GM21381 (cell line): ENCODE data around the gene TRIM8.
"Not testable (repeated sequence)": the region's sequence is repeated elsewhere in the genome, so short reads cannot be mapped to it uniquely, and the experiment has no call there.

ENCODE experiments used
- ATAC-seq: cut with Tn5 transposase; IDR thresholded peaks from one replicate; pipeline ENCODE4 v1.9.1; 2021; ENCODE audit warnings: mild to moderate bottlenecking, moderate library complexity; ENCODE audit not compliant: unreplicated experiment

Gene TRIM8

GRCh38 chr10:102683736-102684135, 39.5 kb downstream of the TRIM8 start:
- no peak for ATAC-seq

- ATAC-seq, result no peak
Observed at GRCh38 chr10:102691285-102692066, 47.2 kb downstream of the TRIM8 start.

GRCh38 chr10:102695401-102695800, 51.1 kb downstream of the TRIM8 start:
- not testable (repeated sequence) for ATAC-seq

- no peak for ATAC-seq
Observed at GRCh38 chr10:102696736-102697135, 52.5 kb downstream of the TRIM8 start.

GRCh38 chr10:102698894-102699293, 54.6 kb downstream of the TRIM8 start:
- ATAC-seq, result no peak

GRCh38 chr10:102701272-102701671, 57.0 kb downstream of the TRIM8 start:
- no peak for ATAC-seq

GRCh38 chr10:102701796-102702195, 57.5 kb downstream of the TRIM8 start:
- no peak for ATAC-seq

- no peak for ATAC-seq
Observed at GRCh38 chr10:102702742-102703141, 58.5 kb downstream of the TRIM8 start.

- ATAC-seq, result no peak
Observed at GRCh38 chr10:102704915-102705314, 60.6 kb downstream of the TRIM8 start.

- no peak for ATAC-seq
Observed at GRCh38 chr10:102705531-102705930, 61.3 kb downstream of the TRIM8 start.
